CD8-positive, alpha-beta memory T cell (primary cell): ENCODE data around the gene MTIF2. TPM values are rescaled to one million over a fixed set of nuclear protein-coding genes. Genes with fewer than 3 reads are reported as not detected.

ENCODE experiments used
- polyA plus RNA-seq: library from polyadenylated mRNA; unstranded; fragments of 300-500 nt; fragmentation: Illumina TruSeq; gene quantifications from one replicate; pipeline ENCODE4 v1.2.3, GENCODE V29; 2021
- total RNA-seq, 2 experiments: library from RNA; stranded (reverse); gene quantifications; one replicate each; pipeline ENCODE4 v1.2.3, GENCODE V29; 2021

The MTIF2 gene
- total and polyA plus RNA-seq, 3 experiments from 2014 or later: 19.5 to 58.9 (median 58.3) TPM

Other genes with a start within 250 kb of the MTIF2 start
- gene RTN4, start 218.8 kb downstream of the MTIF2 start, total RNA-seq: 100 to 1,000 TPM; 105 to 110 TPM
- gene RTN4, start 218.8 kb downstream of the MTIF2 start, polyA plus RNA-seq: 100 TPM
- gene CLHC1, start 36.9 kb downstream of the MTIF2 start, total RNA-seq: 1 to 10 TPM; 8.4 to 9.8 TPM
- 1.1 TPM for gene CLHC1, start 36.9 kb downstream of the MTIF2 start, polyA plus RNA-seq
- gene RPS27A, start 36.5 kb downstream of the MTIF2 start, total RNA-seq: 1,000 to 10,000 TPM; 1,155 to 1,172 TPM
- 3,070 TPM for gene RPS27A, start 36.5 kb downstream of the MTIF2 start, polyA plus RNA-seq
- 10 to 100 TPM in 1 of 2 experiments, 1 to 10 TPM in 1; 9.5 to 10.7 TPM for gene CCDC88A, start 150.6 kb upstream of the MTIF2 start, total RNA-seq
- 9.5 TPM for gene CCDC88A, start 150.6 kb upstream of the MTIF2 start, polyA plus RNA-seq